ENCODE measurements around the gene LYPD3.
"Not testable (repeated sequence)": the region's sequence is repeated elsewhere in the genome, so short reads cannot be mapped to it uniquely, and the experiment has no call there.

LYPD3 gene

GRCh38 chr19:43464134-43464775 lies 1.2 kb downstream of the LYPD3 start:
- no peak for DNase-seq (ENCODE audit: low read depth)
- H3K4me3 ChIP-seq (ENCODE audit: low read depth, low read length), result peak overlapping the region; percentile 58

DNA sequence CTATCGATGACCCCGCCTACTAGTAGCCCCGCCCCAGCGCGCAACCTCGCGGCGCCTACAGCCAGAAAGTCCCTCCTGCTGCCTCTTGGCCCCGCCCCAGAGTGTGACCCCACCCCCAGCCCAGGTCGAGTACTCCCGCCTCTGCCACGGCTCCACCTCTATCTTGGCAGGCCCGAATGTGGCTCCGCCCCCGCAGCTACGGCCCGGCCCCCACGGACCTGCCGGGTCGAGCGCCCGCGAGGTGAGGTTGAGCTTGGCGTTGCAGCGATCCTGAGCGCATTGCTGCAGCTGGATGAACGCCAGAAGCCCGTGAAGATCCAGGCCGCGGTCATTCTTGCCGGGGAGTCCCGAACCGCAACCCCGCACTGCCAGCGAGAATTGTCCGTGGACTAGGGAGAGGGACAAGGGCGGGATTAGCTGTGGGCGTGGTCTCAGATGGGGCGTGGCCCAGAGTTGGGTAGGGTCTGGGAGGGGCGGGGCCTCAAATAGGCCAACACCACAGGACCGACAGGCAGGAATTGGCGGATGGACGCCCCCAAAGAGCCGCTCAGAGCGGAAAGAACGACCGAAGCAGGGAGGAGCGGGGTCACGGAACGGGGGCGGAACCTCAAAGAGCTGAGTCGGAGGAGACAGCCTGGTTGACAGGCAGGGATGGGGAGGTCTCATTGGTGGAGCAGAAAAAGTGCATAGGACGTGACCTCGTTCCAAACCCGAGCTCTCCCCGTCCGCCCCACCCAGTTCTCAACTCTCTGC lies 1.9 kb downstream of the LYPD3 start:
- DNase-seq (ENCODE audit: low read depth), result peak; percentile 50
- H3K4me3 ChIP-seq (ENCODE audit: low read depth, low read length), result peak overlapping the region; percentile 58

DNA sequence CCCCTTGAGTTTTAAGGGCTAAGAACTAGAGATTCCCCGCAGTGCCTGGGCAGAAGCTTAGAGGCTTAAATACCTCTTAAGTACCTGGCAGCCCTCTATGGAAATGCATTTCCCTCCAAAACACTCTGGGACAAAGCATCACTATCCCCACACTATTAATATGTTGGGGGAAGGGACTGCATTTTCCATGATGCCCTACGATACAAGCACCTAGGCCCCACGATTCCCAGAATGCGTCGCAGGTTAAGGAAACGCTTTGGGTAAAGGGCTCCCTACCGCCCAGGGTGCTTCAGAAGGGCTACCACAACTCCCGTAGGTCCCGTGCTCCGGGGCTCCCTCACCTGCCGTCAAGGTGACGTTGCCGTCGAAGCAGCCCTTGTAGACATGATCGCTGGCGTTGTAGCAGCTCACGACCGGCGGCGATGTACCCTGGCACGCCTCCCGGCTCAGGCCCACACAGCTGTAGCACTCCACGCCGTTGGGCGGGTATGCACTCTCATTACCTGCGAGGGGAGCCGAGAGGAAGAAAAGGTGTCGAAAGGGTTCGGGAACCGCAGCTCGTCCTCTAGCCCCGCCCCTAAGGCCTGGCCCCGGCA lies 2.5 kb downstream of the LYPD3 start:
- H3K4me3 ChIP-seq (ENCODE audit: low read depth, low read length), result peak overlapping the region; percentile 58
- DNase-seq (ENCODE audit: low read depth), result no peak

DNA sequence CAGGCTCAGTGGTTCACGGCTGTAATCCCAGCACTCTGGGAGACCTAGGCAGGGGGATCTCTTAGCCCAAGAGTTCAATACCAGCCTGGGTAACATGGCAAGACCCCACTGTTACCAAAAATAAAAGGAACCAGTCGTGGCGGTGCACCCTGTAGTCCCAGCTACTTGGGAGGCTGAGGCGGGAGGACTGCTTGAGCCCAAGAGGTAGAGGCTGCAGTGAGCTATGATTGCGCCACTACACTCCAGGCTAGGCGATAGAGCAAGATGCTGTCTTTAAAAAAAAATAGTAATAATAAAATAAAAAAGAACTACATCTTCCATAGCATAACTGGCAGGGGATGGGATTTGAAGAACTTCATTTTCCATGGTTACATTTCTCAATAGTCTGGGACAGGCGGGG lies 3.0 kb downstream of the LYPD3 start:
- no peak overlapping the region for H3K4me3 ChIP-seq (ENCODE audit: low read depth, low read length)
- DNase-seq (ENCODE audit: low read depth), result no peak

GRCh38 chr19:43461303-43461702 lies 4.1 kb downstream of the LYPD3 start:
- DNase-seq (ENCODE audit: low read depth), result no peak
- H3K4me3 ChIP-seq (ENCODE audit: low read depth, low read length), result no peak overlapping the region

DNA sequence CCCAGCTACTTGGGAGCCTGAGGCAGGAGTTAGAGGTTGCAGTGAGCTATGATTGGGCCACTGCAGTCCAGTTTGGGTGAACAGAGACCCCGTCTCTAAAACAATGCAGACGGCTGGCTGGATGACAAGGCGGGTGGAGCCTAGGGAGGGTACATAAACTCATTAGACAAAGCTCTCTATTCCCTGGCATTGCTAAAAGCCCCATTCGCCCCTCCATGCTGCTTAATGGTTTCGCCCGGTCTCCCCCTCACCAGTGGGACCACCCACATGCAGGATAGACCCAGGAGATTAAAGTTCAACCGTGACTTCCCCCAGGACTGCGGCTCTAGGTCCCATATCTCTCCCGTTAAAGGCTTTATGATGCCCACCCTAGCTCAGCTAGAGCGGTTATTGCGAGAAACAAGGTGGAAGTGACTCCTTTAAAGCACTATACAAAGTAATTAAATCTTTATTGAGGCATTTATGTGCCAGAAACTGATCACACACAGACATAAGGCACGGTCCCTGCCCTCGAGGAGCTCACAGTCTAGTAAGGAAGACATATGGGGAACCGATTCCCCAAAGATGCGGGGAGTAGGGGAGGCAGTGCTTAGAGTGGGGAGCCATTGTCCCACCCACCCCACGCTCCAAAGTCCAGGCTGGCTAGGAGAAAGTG lies 4.9 kb downstream of the LYPD3 start:
- DNase-seq (ENCODE audit: low read depth), result no peak

DNA sequence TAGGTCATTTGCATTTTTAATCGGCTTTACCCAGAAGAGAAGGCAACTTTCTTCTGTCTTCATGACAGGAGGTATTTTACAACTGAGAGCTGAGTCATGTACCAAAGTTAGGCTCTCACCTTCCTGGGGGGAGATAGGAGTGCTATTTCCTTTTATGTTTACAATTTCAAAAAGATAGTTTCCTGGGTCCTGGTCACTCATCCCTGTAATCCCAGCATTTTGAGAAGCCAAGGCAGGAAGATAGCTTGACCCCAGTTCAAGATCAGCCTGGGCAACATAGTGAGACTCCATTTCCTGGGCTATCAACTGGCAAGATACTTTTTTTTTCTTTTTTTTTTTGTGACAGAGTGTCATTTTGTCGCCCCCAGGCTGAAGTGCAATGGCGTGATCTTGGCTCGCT lies 7.6 kb downstream of the LYPD3 start:
- no peak for DNase-seq (ENCODE audit: low read depth)
- no peak overlapping the region for H3K4me3 ChIP-seq (ENCODE audit: low read depth, low read length)

More for the DNA sequence above, 4.9 kb downstream of the LYPD3 start:
- no peak overlapping the region for H3K4me3 ChIP-seq (ENCODE audit: low read depth, low read length)

GRCh38 chr19:43455321-43456113 lies 9.9 kb downstream of the LYPD3 start:
- DNase-seq (ENCODE audit: low read depth), result no peak
- H3K4me3 ChIP-seq (ENCODE audit: low read depth, low read length), result no peak overlapping the region

DNA sequence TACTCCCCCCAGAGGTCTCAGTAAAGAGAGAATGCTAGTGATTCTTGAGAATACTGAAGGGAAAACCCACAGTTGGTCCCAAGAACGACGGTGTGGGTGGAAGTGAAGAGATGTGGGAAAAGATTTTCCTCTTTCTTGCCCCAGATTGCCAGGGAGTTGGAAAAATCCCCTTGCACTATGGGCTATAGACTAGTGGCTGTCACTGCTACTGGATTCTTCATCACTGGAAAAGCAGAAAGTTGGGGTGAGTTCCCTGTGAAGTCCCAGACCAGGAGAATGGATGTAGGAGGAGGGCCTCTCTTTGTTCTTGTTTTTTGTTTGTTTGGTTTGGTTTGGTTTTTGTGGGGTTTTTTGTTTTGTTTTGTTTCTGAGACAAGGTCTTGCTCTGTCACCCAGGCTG lies 11.4 kb downstream of the LYPD3 start:
- DNase-seq (ENCODE audit: low read depth), result no peak

DNA sequence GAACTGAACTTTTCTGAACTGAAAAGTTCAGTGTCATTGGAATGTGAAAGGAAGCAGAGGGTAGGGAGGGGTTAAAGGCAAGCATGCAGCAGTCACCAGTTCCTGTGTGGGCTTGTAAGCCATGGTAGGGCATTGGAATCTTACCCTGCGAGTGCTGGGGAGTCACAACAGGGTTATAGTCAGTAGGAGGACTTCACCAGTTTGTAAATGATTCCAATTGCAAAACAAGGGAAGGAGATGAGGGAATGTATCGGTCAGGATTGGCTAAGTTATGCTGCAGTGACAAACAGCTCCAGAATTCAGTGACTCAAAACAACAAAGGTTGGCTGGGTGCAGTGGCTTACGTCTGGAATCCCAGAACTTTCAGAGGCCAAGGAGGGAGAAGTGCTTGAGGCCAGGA lies 12.8 kb downstream of the LYPD3 start:
- H3K4me3 ChIP-seq (ENCODE audit: low read depth, low read length), result no peak overlapping the region
- no peak for DNase-seq (ENCODE audit: low read depth)

More for the DNA sequence above, 11.4 kb downstream of the LYPD3 start:
- no peak overlapping the region for H3K4me3 ChIP-seq (ENCODE audit: low read depth, low read length)

GRCh38 chr19:43450545-43450997 lies 14.8 kb downstream of the LYPD3 start:
- DNase-seq (ENCODE audit: low read depth), result peak; percentile 67
- no peak overlapping the region for H3K4me3 ChIP-seq (ENCODE audit: low read depth, low read length)

GRCh38 chr19:43447655-43448054 lies 17.8 kb downstream of the LYPD3 start:
- no peak for DNase-seq (ENCODE audit: low read depth)
- no peak overlapping the region for H3K4me3 ChIP-seq (ENCODE audit: low read depth, low read length)

DNA sequence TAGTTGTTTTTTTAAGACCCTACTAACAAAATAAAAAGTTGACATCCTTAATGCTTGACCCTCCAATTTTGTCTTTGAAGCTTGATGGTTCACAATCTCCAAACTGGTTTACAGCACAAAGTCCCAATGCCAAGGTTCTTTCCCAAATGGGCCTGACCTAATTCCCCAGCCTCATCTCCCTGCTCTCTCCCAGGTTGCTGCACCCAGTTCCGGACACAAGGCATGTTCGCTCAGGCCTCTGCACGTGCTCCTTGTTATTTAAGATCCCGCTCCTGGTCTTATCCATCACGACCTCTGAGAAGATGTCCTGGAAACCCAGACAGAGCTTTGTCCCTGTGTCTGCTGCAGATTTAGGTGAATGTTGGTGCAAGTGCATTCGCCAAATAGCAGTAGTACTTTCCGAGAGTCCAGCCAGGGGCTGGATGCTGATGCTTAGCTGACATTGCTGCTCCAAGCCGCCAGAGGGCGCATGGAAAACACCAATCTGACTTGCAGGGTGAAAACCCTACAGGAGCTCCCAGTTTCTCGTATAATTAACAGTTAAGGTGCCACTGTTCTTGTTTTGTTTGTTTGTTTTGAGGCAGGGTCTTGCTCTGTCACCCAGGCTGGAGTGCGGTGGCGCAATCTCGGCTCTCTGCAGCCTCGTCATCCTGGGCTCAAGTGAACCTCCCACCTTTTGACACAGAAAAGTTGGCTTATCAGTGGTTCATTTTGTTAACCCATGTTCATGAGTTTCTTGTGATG lies 18.5 kb downstream of the LYPD3 start:
- no peak for DNase-seq (ENCODE audit: low read depth)
- no peak overlapping the region for H3K4me3 ChIP-seq (ENCODE audit: low read depth, low read length)

GRCh38 chr19:43445426-43445825 lies 20.0 kb downstream of the LYPD3 start:
- no peak overlapping the region for H3K4me3 ChIP-seq (ENCODE audit: low read depth, low read length)
- DNase-seq (ENCODE audit: low read depth), result no peak

DNA sequence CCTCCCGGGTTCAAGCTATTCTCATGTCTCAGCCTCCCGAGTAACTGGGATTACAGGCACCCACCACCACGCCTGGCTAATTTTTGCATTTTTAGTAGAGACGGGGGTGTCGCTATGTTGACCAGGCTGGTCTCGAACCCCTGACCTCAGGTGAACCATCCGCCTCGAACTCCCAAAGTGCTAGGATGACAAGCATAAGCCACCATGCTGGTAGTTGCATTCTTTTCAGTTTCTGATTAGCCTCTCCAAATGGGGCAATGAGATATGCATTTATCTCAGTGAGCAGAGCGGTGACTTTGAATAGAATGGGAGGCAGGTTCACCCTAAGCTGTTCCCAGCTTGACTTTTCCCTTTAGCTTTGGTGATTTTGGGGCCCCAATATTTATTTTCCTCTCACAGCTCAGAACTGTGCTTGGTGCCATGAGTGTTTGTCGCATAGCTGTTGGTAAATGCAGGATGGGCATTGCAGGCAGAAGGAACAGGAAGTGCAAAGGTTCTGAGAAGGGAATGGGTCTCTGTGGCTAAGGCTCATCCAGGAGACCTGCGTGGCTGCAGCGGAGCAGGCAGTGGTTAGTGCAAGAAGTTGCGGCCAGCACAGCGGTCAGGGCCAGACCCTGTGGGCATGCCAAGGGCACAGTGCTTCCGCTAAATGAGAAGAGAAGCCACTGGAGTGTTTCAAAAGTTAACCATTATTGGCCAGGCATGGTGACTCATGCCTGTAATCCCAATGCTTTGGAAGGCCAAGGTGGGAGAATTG lies 20.7 kb downstream of the LYPD3 start:
- H3K4me3 ChIP-seq (ENCODE audit: low read depth, low read length), result no peak overlapping the region
- DNase-seq (ENCODE audit: low read depth), result no peak

DNA sequence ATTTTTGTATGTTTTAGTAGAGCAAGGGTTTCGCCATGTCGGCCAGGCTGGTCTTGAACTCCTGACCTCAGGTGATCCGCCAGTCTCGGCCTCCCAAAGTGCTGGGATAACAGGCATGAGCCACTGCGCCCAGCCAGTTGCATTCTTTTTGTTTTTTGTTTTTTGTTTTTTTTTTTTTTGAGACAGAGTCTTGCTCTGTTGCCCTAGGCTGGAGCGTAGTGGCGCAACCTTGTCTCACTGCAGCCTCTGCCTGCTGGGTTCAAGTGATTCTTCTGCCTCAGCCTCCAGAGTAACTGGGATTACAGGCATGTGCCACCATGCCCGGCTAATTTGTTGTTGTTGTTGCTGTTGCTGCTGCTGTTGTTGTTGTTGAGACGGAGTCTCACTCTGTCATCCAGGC lies 21.3 kb downstream of the LYPD3 start:
- not testable (repeated sequence) for H3K4me3 ChIP-seq (ENCODE audit: low read depth, low read length); DNase-seq (ENCODE audit: low read depth)

DNA sequence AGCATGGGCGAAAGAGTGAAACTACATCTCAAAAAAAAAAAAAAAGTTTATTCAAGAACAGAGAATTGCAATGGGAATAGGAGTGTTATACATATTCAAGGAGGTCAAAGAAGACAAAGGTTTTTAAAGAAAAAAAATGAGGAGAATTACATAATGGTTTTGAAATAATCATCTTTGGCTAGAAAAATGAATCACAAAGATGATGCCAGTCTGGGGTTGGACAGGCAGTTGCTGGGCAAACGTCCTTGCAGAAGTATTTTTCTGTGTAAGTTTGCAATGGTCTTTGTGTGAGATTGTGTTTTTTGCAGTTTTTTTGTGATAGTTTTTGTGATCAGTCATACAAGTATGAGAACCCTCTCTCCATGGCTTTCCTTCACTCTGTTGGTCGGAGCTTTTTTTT lies 23.7 kb downstream of the LYPD3 start:
- DNase-seq (ENCODE audit: low read depth), result no peak

GRCh38 chr19:43439709-43440063 lies 25.7 kb downstream of the LYPD3 start:
- no peak for DNase-seq (ENCODE audit: low read depth)
- H3K4me3 ChIP-seq (ENCODE audit: low read depth, low read length), result no peak overlapping the region

More for the DNA sequence above, 23.7 kb downstream of the LYPD3 start:
- H3K4me3 ChIP-seq (ENCODE audit: low read depth, low read length), result no peak overlapping the region
